Esophagus muscularis mucosa (tissue), 4 donors: ENCODE results near the gene GLG1.

Source experiments
- CTCF ChIP-seq, 3 experiments: fragments of 200-600 bp in 2 of 3; fragments of 450-650 bp in 1 of 3; sonication (generic) in 2 of 3; IDR thresholded peaks; one replicate each; pipeline ENCODE4 v1.5.1; 2017 to 2019; ENCODE audit warnings: antibody characterized with exemption in 3 of 3, mild to moderate bottlenecking in 2 of 3, moderate library complexity in 1 of 3
- EP300 ChIP-seq: sonication (generic); formaldehyde crosslinking; IDR thresholded peaks from one replicate; pipeline ENCODE4 v1.6.1; 2017; ENCODE audit warnings: antibody characterized with exemption
- POLR2A ChIP-seq: fragments of 450-650 bp; IDR thresholded peaks from one replicate; pipeline ENCODE4 v1.6.1; 2017; ENCODE audit warnings: antibody characterized with exemption, moderate library complexity, mild to moderate bottlenecking, low read depth
- POLR2AphosphoS5 ChIP-seq, 2 donors: sonication (generic); formaldehyde crosslinking; IDR thresholded peaks; one replicate each; pipeline ENCODE4 v1.6.1; 2017; ENCODE audit warnings: antibody characterized with exemption in 2 of 2

GRCh38 chr16:74570412-74571301, 36.3 kb downstream of the GLG1 start:
- TF ChIP-seq CTCF (IDR thresholded peaks at IDR 0.05) (no peak), EP300 (no peak), POLR2AphosphoS5 (IDR thresholded peaks at IDR 0.05) (no peak), POLR2A (no peak)
